HuH-7.5 (cell line): ENCODE data around the gene LLGL2.

Experiments
- DNase-seq: peaks from one replicate; pipeline ENCODE4 v3.0.0; 2011; ENCODE audit warnings: low spot score

LLGL2 gene

GRCh38 chr17:75492555-75493168 is 32.8 kb upstream of the LLGL2 start:
- DNase-seq = no peak

- no peak for DNase-seq
These were observed 31.9 kb upstream of the LLGL2 start for GRCh38 chr17:75493476-75494129.

- DNase-seq = no peak
These were observed 31.1 kb upstream of the LLGL2 start for GRCh38 chr17:75494326-75494877.

- no peak for DNase-seq
These were observed 29.5 kb upstream of the LLGL2 start for GRCh38 chr17:75496005-75496404.

GRCh38 chr17:75498039-75498725 is 27.3 kb upstream of the LLGL2 start:
- DNase-seq = no peak

- no peak for DNase-seq
These were observed 26.7 kb upstream of the LLGL2 start for GRCh38 chr17:75498726-75499213.

- no peak for DNase-seq
These were observed 26.0 kb upstream of the LLGL2 start for GRCh38 chr17:75499313-75500022.

- no peak for DNase-seq
These were observed 24.9 kb upstream of the LLGL2 start for GRCh38 chr17:75500419-75501216.

- DNase-seq = no peak
These were observed 24.0 kb upstream of the LLGL2 start for GRCh38 chr17:75501378-75502071.

- DNase-seq = no peak
These were observed 23.3 kb upstream of the LLGL2 start for GRCh38 chr17:75502072-75502720.

GRCh38 chr17:75502721-75503329 is 22.7 kb upstream of the LLGL2 start:
- DNase-seq = no peak

- DNase-seq = no peak
These were observed 22.1 kb upstream of the LLGL2 start for GRCh38 chr17:75503337-75503950.

- DNase-seq = no peak
These were observed 21.5 kb upstream of the LLGL2 start for GRCh38 chr17:75503976-75504346.

GRCh38 chr17:75504347-75505151 is 20.9 kb upstream of the LLGL2 start:
- peak; percentile 95 for DNase-seq

GRCh38 chr17:75505152-75505409 is 20.4 kb upstream of the LLGL2 start:
- DNase-seq = no peak

- no peak for DNase-seq
These were observed 19.9 kb upstream of the LLGL2 start for GRCh38 chr17:75505640-75506039.

- no peak for DNase-seq
These were observed 19.4 kb upstream of the LLGL2 start for GRCh38 chr17:75506134-75506533.

GRCh38 chr17:75506888-75507287 is 18.6 kb upstream of the LLGL2 start:
- no peak for DNase-seq
